IPS-NIHi7 (cell line): ENCODE results near the gene PPARG.

Experiments used
- DNase-seq: peaks from one replicate; pipeline ENCODE4 v3.0.0; 2012; ENCODE audit warnings: mixed read lengths; ENCODE audit errors: extremely low spot score

Gene PPARG

GRCh38 chr3:12312010-12312409, 23.1 kb downstream of the PPARG start:
- DNase-seq: no peak

GRCh38 chr3:12313519-12313918, 24.6 kb downstream of the PPARG start:
- no peak for DNase-seq

- no peak for DNase-seq
Measured at GRCh38 chr3:12316253-12316652, 27.4 kb downstream of the PPARG start.

GRCh38 chr3:12316729-12317351, 28.0 kb downstream of the PPARG start:
- no peak for DNase-seq

GRCh38 chr3:12317914-12318313, 29.0 kb downstream of the PPARG start:
- DNase-seq: no peak

GRCh38 chr3:12318758-12319621, 30.1 kb downstream of the PPARG start:
- DNase-seq: no peak

GRCh38 chr3:12321015-12321414, 32.1 kb downstream of the PPARG start:
- DNase-seq: no peak

- DNase-seq: no peak
Measured at GRCh38 chr3:12323237-12323636, 34.4 kb downstream of the PPARG start.

- DNase-seq: no peak
Measured at GRCh38 chr3:12325586-12326515, 37.0 kb downstream of the PPARG start.

GRCh38 chr3:12327021-12327420, 38.2 kb downstream of the PPARG start:
- no peak for DNase-seq

GRCh38 chr3:12328132-12328836, 39.4 kb downstream of the PPARG start:
- DNase-seq: no peak

GRCh38 chr3:12328837-12329462, 40.1 kb downstream of the PPARG start:
- no peak for DNase-seq

- no peak for DNase-seq
Measured at GRCh38 chr3:12334786-12335185, 45.9 kb downstream of the PPARG start.

- no peak for DNase-seq
Measured at GRCh38 chr3:12335421-12335820, 46.6 kb downstream of the PPARG start.

- no peak for DNase-seq
Measured at GRCh38 chr3:12336099-12336498, 47.2 kb downstream of the PPARG start.

- no peak for DNase-seq
Measured at GRCh38 chr3:12338595-12339546, 50.0 kb downstream of the PPARG start.

- no peak for DNase-seq
Measured at GRCh38 chr3:12339701-12340480, 51.0 kb downstream of the PPARG start.

- DNase-seq: no peak
Measured at GRCh38 chr3:12340506-12340905, 51.6 kb downstream of the PPARG start.

GRCh38 chr3:12342151-12342550, 53.3 kb downstream of the PPARG start:
- DNase-seq: no peak
